Kidney (tissue), 14 donors: ENCODE data around the gene SLC4A5. TPM values are rescaled to one million over a fixed set of nuclear protein-coding genes. Genes with fewer than 3 reads are reported as not detected.
"Not testable (repeated sequence)": the region's sequence is repeated elsewhere in the genome, so short reads cannot be mapped to it uniquely, and the experiment has no call there.

Experiments
- DNase-seq, 5 donors: peaks; one replicate each; pipeline ENCODE4 v3.0.0-alpha.2; 2013 to 2020
- FAIRE-seq: peaks from 2 replicates; lab custom pipeline; 2012; peaks lifted over from hg19 to GRCh38; lab: Jason Lieb, UNC
- H3K27ac ChIP-seq, 2 donors: one replicate each; pipeline ENCODE4 v1.7.0; 2013; ENCODE audit warnings: low read depth in 2 of 2, low read length in 2 of 2, inconsistent platforms in 1 of 2
- H3K27me3 ChIP-seq: one replicate; pipeline ENCODE4 v1.7.1; 2013; ENCODE audit warnings: low read length, inconsistent platforms; ENCODE audit not compliant: control insufficient read depth, insufficient read depth
- H3K36me3 ChIP-seq, 3 donors: one replicate each; pipeline versions ENCODE4 v1.7.0 to v1.7.1; 2013; ENCODE audit warnings: low read length in 3 of 3, control low read depth in 1 of 3, inconsistent platforms in 1 of 3; ENCODE audit not compliant: insufficient read depth in 3 of 3, control insufficient read depth in 2 of 3
- H3K4me1 ChIP-seq, 3 donors: one replicate each; pipeline versions ENCODE4 v1.7.0 to v1.7.1; 2013; ENCODE audit warnings: low read length in 3 of 3, inconsistent platforms in 1 of 3, low read depth in 1 of 3; ENCODE audit not compliant: control insufficient read depth in 2 of 3, insufficient read depth in 2 of 3
- H3K4me3 ChIP-seq, 3 donors: one replicate each; pipeline versions ENCODE4 v1.7.0 to v1.8.1; 2013; ENCODE audit warnings: low read length in 3 of 3, control low read depth in 1 of 3, inconsistent platforms in 1 of 3
- H3K9ac ChIP-seq, 3 donors: one replicate each; pipeline versions ENCODE4 v1.7.0 to v1.7.1; 2013; ENCODE audit warnings: low read length in 3 of 3, control low read depth in 1 of 3, inconsistent platforms in 1 of 3
- H3K9me3 ChIP-seq, 3 donors: one replicate each; pipeline versions ENCODE4 v1.7.0 to v1.7.1; 2013; ENCODE audit warnings: low read length in 3 of 3, control low read depth in 1 of 3, inconsistent platforms in 1 of 3; ENCODE audit not compliant: control insufficient read depth in 2 of 3, insufficient read depth in 1 of 3
- intact Hi-C: fragments of 100-400 bp; cut with DNase I; formaldehyde crosslinking; loops from one replicate; pipeline ENCODE4 v1.11.1; 2022
- polyA plus RNA-seq: library from polyadenylated mRNA; stranded (reverse); fragments of 350-450 nt; fragmentation: Illumina TruSeq; extraction: RNeasy Lipid Tissue Mini Kit (QIAGEN cat#74804); gene quantifications from one replicate; pipeline ENCODE4 v1.2.3, GENCODE V29; 2014; ENCODE audit warnings: low read depth, low replicate concordance; ENCODE audit not compliant: insufficient read depth
- total RNA-seq: library from RNA; stranded (reverse); fragmentation: NEBNext Ultra II Directional; extraction: Animal tissue kit (Norgen Biotek cat#: 25700); gene quantifications from one replicate; pipeline ENCODE4 v1.2.1, GENCODE V29; 2021
- TF ChIP-seq, protein P1 (sequence below): IDR thresholded peaks from 3 replicates; pipeline ENCODE4 v1.5.1; 2012; ENCODE audit warnings: mild to moderate bottlenecking, moderate library complexity, borderline replicate concordance; ENCODE audit not compliant: insufficient read depth; ENCODE audit errors: extremely low read depth
- donor health status: control.
- donor health status: control.
- donor health status: control.
- donor health status: control.
- donor health status: control.
- donor health status: DM: yes; HTN: yes; CAD: no.
- donor health status: Normal renal cell carcinoma (clear cell type).

Gene SLC4A5
- total and polyA plus RNA-seq, 2 donors from 2014 or later: 1.1 to 5.2 TPM

- intact Hi-C loops: no loop called here
- Histone ChIP-seq H3K36me3 (no peaks in the 10 kb centered on the region), H3K4me3 (no peak overlapping the region), H3K27ac (no peak overlapping the region), H3K27me3 (no peaks in the 10 kb centered on the region), H3K4me1 (no peaks in the 10 kb centered on the region), H3K9ac (no peak overlapping the region), H3K9me3 (no peaks in the 10 kb centered on the region)
- TF ChIP-seq, protein P1, sequence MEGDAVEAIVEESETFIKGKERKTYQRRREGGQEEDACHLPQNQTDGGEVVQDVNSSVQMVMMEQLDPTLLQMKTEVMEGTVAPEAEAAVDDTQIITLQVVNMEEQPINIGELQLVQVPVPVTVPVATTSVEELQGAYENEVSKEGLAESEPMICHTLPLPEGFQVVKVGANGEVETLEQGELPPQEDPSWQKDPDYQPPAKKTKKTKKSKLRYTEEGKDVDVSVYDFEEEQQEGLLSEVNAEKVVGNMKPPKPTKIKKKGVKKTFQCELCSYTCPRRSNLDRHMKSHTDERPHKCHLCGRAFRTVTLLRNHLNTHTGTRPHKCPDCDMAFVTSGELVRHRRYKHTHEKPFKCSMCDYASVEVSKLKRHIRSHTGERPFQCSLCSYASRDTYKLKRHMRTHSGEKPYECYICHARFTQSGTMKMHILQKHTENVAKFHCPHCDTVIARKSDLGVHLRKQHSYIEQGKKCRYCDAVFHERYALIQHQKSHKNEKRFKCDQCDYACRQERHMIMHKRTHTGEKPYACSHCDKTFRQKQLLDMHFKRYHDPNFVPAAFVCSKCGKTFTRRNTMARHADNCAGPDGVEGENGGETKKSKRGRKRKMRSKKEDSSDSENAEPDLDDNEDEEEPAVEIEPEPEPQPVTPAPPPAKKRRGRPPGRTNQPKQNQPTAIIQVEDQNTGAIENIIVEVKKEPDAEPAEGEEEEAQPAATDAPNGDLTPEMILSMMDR: no peak
- FAIRE-seq (no peak), DNase-seq (no peak)
Measured at GRCh38 chr2:74188018-74188601, 155.1 kb downstream of the SLC4A5 start.

- H3K36me3 ChIP-seq, H3K9ac ChIP-seq, FAIRE-seq, H3K4me1 ChIP-seq, intact Hi-C loops, H3K4me3 ChIP-seq, DNase-seq, H3K27me3 ChIP-seq, H3K27ac ChIP-seq, H3K9me3 ChIP-seq: not testable (repeated sequence)
Measured at GRCh38 chr2:74186706-74187105, 156.5 kb downstream of the SLC4A5 start.

DNA sequence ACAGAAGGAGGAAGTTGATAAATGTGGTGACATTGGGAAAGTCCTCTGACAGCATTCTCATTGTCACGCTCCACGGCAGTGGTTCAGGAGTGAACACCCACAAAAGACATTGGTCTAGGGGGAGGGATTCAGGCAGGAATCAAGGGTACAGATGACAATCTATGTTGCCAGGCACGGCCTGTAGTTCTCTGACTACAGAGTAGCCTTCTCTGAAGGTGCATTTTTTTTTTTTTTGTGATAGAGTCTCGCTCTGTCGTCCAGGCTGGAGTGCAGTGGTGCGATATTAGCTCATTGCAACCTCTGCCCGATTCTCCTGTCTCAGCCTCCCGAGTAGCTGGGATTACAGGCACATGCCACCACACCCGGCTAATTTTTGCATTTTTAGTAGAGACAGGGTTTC lies 157.2 kb downstream of the SLC4A5 start:
- H3K9ac ChIP-seq: no peak overlapping the region
- no peak overlapping the region for H3K27ac ChIP-seq
- no peak for DNase-seq
- no peaks in the 10 kb centered on the region for H3K4me1 ChIP-seq
- H3K36me3 ChIP-seq: no peaks in the 10 kb centered on the region
- intact Hi-C loops: no loop called here
- FAIRE-seq: no peak
- no peaks in the 10 kb centered on the region for H3K9me3 ChIP-seq
- no peaks in the 10 kb centered on the region for H3K27me3 ChIP-seq
- no peak overlapping the region for H3K4me3 ChIP-seq
- TF ChIP-seq, protein P1: no peak

DNA sequence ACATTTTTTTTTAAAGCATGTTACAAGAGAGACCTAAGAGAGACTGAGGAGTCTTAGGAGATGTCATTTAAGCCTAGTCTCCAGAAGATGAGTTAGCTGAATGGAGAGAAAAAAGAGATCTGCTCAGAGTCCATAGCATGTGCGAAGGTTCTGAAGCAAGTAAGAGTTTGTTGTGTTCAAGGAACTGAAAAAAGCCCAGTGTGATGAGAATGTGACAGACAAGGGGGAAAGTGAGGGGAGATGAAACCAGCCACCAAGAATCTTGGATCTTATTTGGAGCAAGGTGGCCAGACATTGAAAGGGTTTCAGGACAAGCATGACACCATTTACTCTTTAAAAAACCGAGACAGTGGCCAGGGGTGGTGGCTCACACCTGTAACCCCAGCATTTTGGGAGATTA lies 159.3 kb downstream of the SLC4A5 start:
- Histone ChIP-seq H3K27me3 (no peaks in the 10 kb centered on the region), H3K9ac (no peak overlapping the region), H3K4me3 (no peak overlapping the region), H3K36me3 (no peaks in the 10 kb centered on the region), H3K27ac (no peak overlapping the region), H3K4me1 (peaks cover 0 to 2% (median 0%) of the 10 kb centered on the region in 3 donors), H3K9me3 (no peaks in the 10 kb centered on the region)
- DNase-seq: no peak
- intact Hi-C loops: no loop called here
- TF ChIP-seq, protein P1: no peak
- no peak for FAIRE-seq
